ENCODE results near the gene ZNF655. TPM values are rescaled to one million over a fixed set of nuclear protein-coding genes. Genes with fewer than 3 reads are reported as not detected.

Gene ZNF655
- total and polyA plus RNA-seq, 2 donors (not counting 3 experiments of a cell fraction or from before 2014, with no cell fraction given), result 16.9 to 20.4 TPM

- no peaks in the 10 kb centered on the region for H3K79me2 ChIP-seq (ENCODE audit: control insufficient read depth, insufficient read depth, low read length)
- no peaks in the 10 kb centered on the region for H3K9me1 ChIP-seq (replicated peaks; ENCODE audit: control insufficient read depth, extremely low read depth, insufficient read depth, low read length)
- dilution Hi-C loops (cut with MboI; ENCODE audit: extremely low pct_ligation_motif_present, low sequenced_read_pairs), result no loop called here
- FAIRE-seq (no peak), DNase-seq (ENCODE audit: low read depth, low spot score) (no peak)
- no peak overlapping the region for H3K4me2 ChIP-seq (ENCODE audit: insufficient read depth, low read length)
- no peak overlapping the region for H2AFZ ChIP-seq (ENCODE audit: low read depth, low read length)
- BruUV-seq (replicated peaks), result no TSS peak
- no peaks in the 10 kb centered on the region for H3K4me1 ChIP-seq (ENCODE audit: control insufficient read depth, extremely low read depth, insufficient read depth, low read length)
- TF ChIP-seq POLR2AphosphoS5 (IDR thresholded peaks at IDR 0.05; ENCODE audit: insufficient read depth, low read depth, low read length), result no peak
- no peak for TF ChIP-seq CTCF (IDR thresholded peaks at IDR 0.05; ENCODE audit: extremely low read depth in 1 of 2, insufficient read depth in 1 of 2, low read depth in 1 of 2, low read length in 2 of 2)
- no peak for TF ChIP-seq EZH2 (IDR thresholded peaks at IDR 0.05; ENCODE audit: borderline replicate concordance, low read depth, low read length, severe bottlenecking)
- ChIA-PET POLR2A (no interaction called here), CTCF (no interaction called here)
- no peaks in the 10 kb centered on the region for H3K9me3 ChIP-seq (replicated peaks; ENCODE audit: control insufficient read depth, insufficient read depth, low read length)
- intact Hi-C loops (cut with micrococcal nuclease), result no loop called here
- H3K36me3 ChIP-seq (ENCODE audit: control insufficient read depth in 2 of 2, extremely low read depth in 1 of 2, insufficient read depth in 2 of 2, low read length in 2 of 2), result no peaks in the 10 kb centered on the region
- no peaks in the 10 kb centered on the region for H4K20me1 ChIP-seq (replicated peaks; ENCODE audit: control insufficient read depth, extremely low read depth, insufficient read depth, low read length)
- H3K27me3 ChIP-seq (ENCODE audit: control insufficient read depth in 2 of 2, insufficient read depth in 2 of 2, low read length in 2 of 2), result no peaks in the 10 kb centered on the region
- H3K27ac ChIP-seq (ENCODE audit: insufficient read depth, low read depth, low read length), result no peak overlapping the region
- no peak overlapping the region for H3K9ac ChIP-seq (replicated peaks; ENCODE audit: extremely low read depth, insufficient read depth, low read length)
- H3K4me3 ChIP-seq (replicated peaks in 1 of 3; ENCODE audit: insufficient read depth in 1 of 3, low read depth in 1 of 3, low read length in 3 of 3), result no peak overlapping the region
Observed at GRCh38 chr7:99596408-99596955, 38.0 kb downstream of the ZNF655 start.

DNA sequence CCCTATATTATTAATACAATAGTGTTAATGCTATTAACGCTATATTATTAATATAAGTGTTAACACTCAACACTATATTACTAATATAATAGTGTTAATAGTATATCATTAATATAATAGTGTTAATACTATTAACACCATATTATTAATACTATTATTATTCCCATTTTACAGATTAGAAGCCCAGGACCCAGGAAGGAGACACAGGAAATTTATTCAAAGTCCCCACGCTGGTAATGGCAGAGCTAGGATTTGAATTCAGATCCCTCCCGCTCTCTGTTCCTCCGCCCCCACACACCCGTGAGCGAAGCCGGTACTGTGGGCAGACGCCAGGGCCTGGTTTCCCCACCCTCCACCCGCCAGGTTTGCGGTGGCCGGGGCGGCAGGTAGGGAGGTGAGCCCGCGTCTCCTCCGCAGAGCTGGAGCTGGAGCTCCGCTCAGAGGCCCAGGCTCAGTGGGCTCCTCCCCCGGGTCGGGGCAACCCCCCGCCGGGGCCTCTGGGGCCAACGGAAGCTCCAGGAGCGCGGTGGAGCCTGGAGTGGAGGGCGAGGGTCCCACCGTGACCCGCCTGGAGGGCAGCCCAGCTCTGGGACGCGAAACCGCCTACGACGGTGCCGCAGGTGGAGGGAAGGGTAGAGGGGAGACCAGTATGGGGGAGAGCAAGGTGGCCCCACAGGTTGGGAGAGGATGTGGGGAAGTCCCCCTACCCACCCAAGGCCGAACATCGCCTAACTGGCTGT, 39.5 kb downstream of the ZNF655 start, which contains the start of gene TMEM225B:
Gene TMEM225B (plus strand): TSS at position 506 of the 740 bp plus-strand sequence. CDS start 6,122 bp downstream, outside the sequence.
- Histone ChIP-seq H3K36me3 (ENCODE audit: control insufficient read depth in 2 of 2, extremely low read depth in 1 of 2, insufficient read depth in 2 of 2, low read length in 2 of 2) (no peaks in the 10 kb centered on the region), H3K4me1 (ENCODE audit: control insufficient read depth, extremely low read depth, insufficient read depth, low read length) (no peaks in the 10 kb centered on the region), H3K27ac (ENCODE audit: insufficient read depth, low read depth, low read length) (no peak within 1 kb of the TSS), H3K4me2 (ENCODE audit: insufficient read depth, low read length) (no peak within 1 kb of the TSS), H2AFZ (ENCODE audit: low read depth, low read length) (peak within 1 kb of the TSS; percentile 82), H3K4me3 (replicated peaks in 1 of 3; ENCODE audit: insufficient read depth in 1 of 3, low read depth in 1 of 3, low read length in 3 of 3) (no peak within 1 kb of the TSS), H3K79me2 (ENCODE audit: control insufficient read depth, insufficient read depth, low read length) (no peaks in the 10 kb centered on the region), H4K20me1 (replicated peaks; ENCODE audit: control insufficient read depth, extremely low read depth, insufficient read depth, low read length) (no peaks in the 10 kb centered on the region), H3K9me1 (replicated peaks; ENCODE audit: control insufficient read depth, extremely low read depth, insufficient read depth, low read length) (no peaks in the 10 kb centered on the region), H3K9ac (replicated peaks; ENCODE audit: extremely low read depth, insufficient read depth, low read length) (no peak within 1 kb of the TSS), H3K9me3 (replicated peaks; ENCODE audit: control insufficient read depth, insufficient read depth, low read length) (no peaks in the 10 kb centered on the region), H3K27me3 (ENCODE audit: control insufficient read depth in 2 of 2, insufficient read depth in 2 of 2, low read length in 2 of 2) (no peaks in the 10 kb centered on the region)
- ChIA-PET CTCF (interaction anchor here (1.7 kb wide), 1 partner anchor 18 kb away, joined by 3 read pairs; the partner anchor contains the start of gene ZSCAN25), POLR2A (no interaction called here)
- TF ChIP-seq GATA2 (IDR thresholded peaks at IDR 0.05; ENCODE audit: insufficient read depth, insufficient read length, low read depth, low read length) (no peak), CTCF (IDR thresholded peaks at IDR 0.05; ENCODE audit: extremely low read depth in 1 of 2, insufficient read depth in 1 of 2, low read depth in 1 of 2, low read length in 2 of 2) (no peak)
- BruUV-seq (replicated peaks), result no TSS peak
- DNase-seq (ENCODE audit: low read depth, low spot score) (no peak), FAIRE-seq (no peak)
- intact Hi-C loops (cut with micrococcal nuclease) (no loop called here), dilution Hi-C loops (cut with MboI; ENCODE audit: extremely low pct_ligation_motif_present, low sequenced_read_pairs) (no loop called here)

All from endothelial cell of umbilical vein (primary cell).